Endothelial cell of umbilical vein (primary cell): ENCODE results near the gene ANXA4. TPM values are rescaled to one million over a fixed set of nuclear protein-coding genes. Genes with fewer than 3 reads are reported as not detected.

Experiments
- BruUV-seq: library from RNA; stranded (reverse); fragments of 400-500 nt; replicated peaks from 2 replicates; lab custom pipeline; 2021; lab: Mats Ljungman, UMichigan
- CTCF ChIA-PET: fragments of 300-600, 350-600 bp; sonication (Branson Sonifier 250); formaldehyde crosslinking; loops from one replicate; lab custom pipeline; 2021; ENCODE audit warnings: antibody characterized with exemption, inconsistent platforms; lab: Charles Lee
- POLR2A ChIA-PET: fragments of 300-600, 350-600 bp; sonication (Branson Sonifier 250); formaldehyde crosslinking; loops from one replicate; lab custom pipeline; 2021; ENCODE audit warnings: antibody characterized with exemption, inconsistent platforms; lab: Charles Lee
- DNase-seq: peaks from one replicate; pipeline ENCODE4 v3.0.0-alpha.2; 2011; ENCODE audit warnings: low read depth, low spot score
- FAIRE-seq: peaks from 2 replicates; lab custom pipeline; 2011; peaks lifted over from hg19 to GRCh38; lab: Jason Lieb, UNC
- H2AFZ ChIP-seq: 2 replicates; pipeline ENCODE4 v1.6.0; 2012; ENCODE audit warnings: low read depth, low read length, control low read depth, inconsistent platforms
- H3K27ac ChIP-seq: 2 replicates; pipeline ENCODE4 v1.5.1; 2011; ENCODE audit warnings: low read depth, mild to moderate bottlenecking, control low read depth, low read length, moderate library complexity; ENCODE audit not compliant: insufficient read depth
- H3K27me3 ChIP-seq, 2 experiments: 2 replicates each; pipeline versions ENCODE4 v1.6.0 to v1.6.1; 2011; ENCODE audit warnings: low read length in 2 of 2, mixed read lengths in 1 of 2; ENCODE audit not compliant: control insufficient read depth in 2 of 2, insufficient read depth in 2 of 2
- H3K36me3 ChIP-seq, 2 experiments: 2 replicates in 1 of 2; 3 replicates in 1 of 2; pipeline ENCODE4 v1.5.1; 2011; ENCODE audit warnings: low read length in 2 of 2, mild to moderate bottlenecking in 1 of 2, moderate library complexity in 1 of 2; ENCODE audit not compliant: control insufficient read depth in 2 of 2, insufficient read depth in 2 of 2; ENCODE audit errors: extremely low read depth in 1 of 2
- H3K4me1 ChIP-seq: 3 replicates; pipeline ENCODE4 v1.5.1; 2011; ENCODE audit warnings: mild to moderate bottlenecking, low read length; ENCODE audit not compliant: control insufficient read depth, insufficient read depth; ENCODE audit errors: extremely low read depth
- H3K4me2 ChIP-seq: 2 replicates; pipeline ENCODE4 v1.6.1; 2011; ENCODE audit warnings: low read length, control low read depth, mixed read lengths; ENCODE audit not compliant: insufficient read depth
- H3K4me3 ChIP-seq, 3 experiments: fragments of 200-600 bp in 1 of 3; sonication (generic), shearing (Covaris generic) in 1 of 3; replicated peaks in 1 of 3; 2 replicates each; pipeline ENCODE4 v1.5.1; 2011 to 2016; ENCODE audit warnings: control low read depth in 3 of 3, low read length in 3 of 3, mild to moderate bottlenecking in 2 of 3, inconsistent platforms in 1 of 3, low read depth in 1 of 3, moderate library complexity in 1 of 3; ENCODE audit not compliant: insufficient read depth in 1 of 3
- H3K79me2 ChIP-seq: 2 replicates; pipeline ENCODE4 v1.6.0; 2012; ENCODE audit warnings: low read length, inconsistent platforms; ENCODE audit not compliant: control insufficient read depth, insufficient read depth
- H3K9ac ChIP-seq: replicated peaks from 2 replicates; pipeline ENCODE3; 2011; ENCODE audit warnings: low read length, control low read depth; ENCODE audit not compliant: insufficient read depth; ENCODE audit errors: extremely low read depth
- H3K9me1 ChIP-seq: replicated peaks from 3 replicates; pipeline ENCODE4 v1.6.0; 2011; ENCODE audit warnings: mild to moderate bottlenecking, low read length; ENCODE audit not compliant: control insufficient read depth, insufficient read depth; ENCODE audit errors: extremely low read depth
- H3K9me3 ChIP-seq: replicated peaks from 2 replicates; pipeline ENCODE4 v1.5.1; 2012; ENCODE audit warnings: low read length, inconsistent platforms; ENCODE audit not compliant: control insufficient read depth, insufficient read depth
- H4K20me1 ChIP-seq: replicated peaks from 2 replicates; pipeline ENCODE3; 2011; ENCODE audit warnings: mild to moderate bottlenecking, low read length; ENCODE audit not compliant: control insufficient read depth, insufficient read depth; ENCODE audit errors: extremely low read depth
- CTCF ChIP-seq, 2 donors: IDR thresholded peaks; 1 replicate in 1 of 2; 2 replicates in 1 of 2; pipeline ENCODE4 v1.5.1; 2011; ENCODE audit warnings: low read length in 2 of 2, mild to moderate bottlenecking in 2 of 2, moderate library complexity in 2 of 2, control low read depth in 1 of 2, inconsistent platforms in 1 of 2, low read depth in 1 of 2; ENCODE audit not compliant: insufficient read depth in 1 of 2; ENCODE audit errors: extremely low read depth in 1 of 2
- EZH2 ChIP-seq: IDR thresholded peaks from 2 replicates; pipeline ENCODE4 v1.6.1; 2012; ENCODE audit warnings: borderline replicate concordance, low read depth, mild to moderate bottlenecking, moderate library complexity, low read length, inconsistent platforms; ENCODE audit not compliant: severe bottlenecking
- FOS ChIP-seq: IDR thresholded peaks from 2 replicates; pipeline ENCODE4 v1.6.1; 2011; ENCODE audit warnings: mild to moderate bottlenecking, low read length, moderate library complexity, borderline replicate concordance; ENCODE audit not compliant: insufficient read depth
- GATA2 ChIP-seq: IDR thresholded peaks from 2 replicates; pipeline ENCODE4 v1.7.0; 2011; ENCODE audit warnings: low read depth, mild to moderate bottlenecking, moderate library complexity, mixed read lengths, low read length; ENCODE audit not compliant: insufficient read length, insufficient read depth
- JUN ChIP-seq: IDR thresholded peaks from 2 replicates; pipeline ENCODE4 v1.6.1; 2011; ENCODE audit warnings: borderline replicate concordance, low read depth; ENCODE audit not compliant: insufficient read length, insufficient read depth
- MAX ChIP-seq: IDR thresholded peaks from 2 replicates; pipeline ENCODE4 v1.6.1; 2011; ENCODE audit not compliant: insufficient read depth, insufficient read length
- MYC ChIP-seq: IDR thresholded peaks from one replicate; pipeline ENCODE4 v1.6.1; 2011; ENCODE audit warnings: mild to moderate bottlenecking, low read depth, low read length
- POLR2A ChIP-seq: IDR thresholded peaks from 2 replicates; pipeline ENCODE4 v1.6.1; 2012; ENCODE audit warnings: low read depth, mild to moderate bottlenecking, control low read depth, low read length
- POLR2AphosphoS5 ChIP-seq: IDR thresholded peaks from 2 replicates; pipeline ENCODE4 v1.6.1; 2012; ENCODE audit warnings: low read depth, mild to moderate bottlenecking, control low read depth, low read length, moderate library complexity; ENCODE audit not compliant: insufficient read depth
- dilution Hi-C: fragments of 300-500 bp; cut with MboI; formaldehyde crosslinking; loops from one replicate; pipeline ENCODE4 v1.15.0; 2019; ENCODE audit warnings: low sequenced_read_pairs; ENCODE audit not compliant: extremely low pct_ligation_motif_present
- intact Hi-C: fragments of 100-400 bp; cut with micrococcal nuclease; formaldehyde crosslinking; loops from one replicate; pipeline ENCODE4 v1.10.0; 2022
- polyA plus RNA-seq, 4 experiments: library from polyadenylated mRNA; depleted of rRNA in 3 of 4; stranded (reverse) in 3 of 4; unstranded in 1 of 4; fragments of >200 nt; gene quantifications; 2 replicates each; pipeline versions ENCODE4 v1.2.1 to v1.2.3, GENCODE V29; 2011 to 2012; ENCODE audit warnings: missing spikeins in 1 of 4
- total RNA-seq: library from RNA; stranded (reverse); gene quantifications from 2 replicates; pipeline ENCODE4 v1.2.3, GENCODE V29; 2021

ANXA4 gene
- total and polyA plus RNA-seq, 2 donors (not counting 3 experiments of a cell fraction or from before 2014, with no cell fraction given) = 29.4 to 79.6 TPM

DNA sequence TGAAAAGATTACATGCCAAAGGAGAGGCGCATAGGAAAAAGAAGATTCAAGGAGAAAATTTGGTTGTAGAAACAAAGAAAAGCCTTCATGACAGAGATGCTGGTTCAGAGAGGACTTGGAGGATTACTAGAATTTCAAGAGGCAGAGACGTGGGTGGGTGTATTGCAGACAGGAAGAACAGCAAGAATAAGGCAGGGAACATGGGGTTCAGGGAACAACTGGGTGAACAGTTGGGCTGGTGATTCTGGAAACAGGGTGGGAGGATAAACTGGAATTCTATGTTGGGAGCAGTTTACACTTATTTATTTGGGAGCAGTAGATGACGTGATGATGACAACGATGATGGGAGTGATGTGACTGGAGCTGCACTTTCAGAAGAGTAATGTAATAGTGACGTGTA, 69.1 kb downstream of the ANXA4 start:
- Histone ChIP-seq H3K27me3 (no peaks in the 10 kb centered on the region), H2AFZ (no peak overlapping the region), H4K20me1 (no peaks in the 10 kb centered on the region), H3K9me1 (no peaks in the 10 kb centered on the region), H3K4me2 (no peak overlapping the region), H3K4me1 (peaks cover 8% of the 10 kb centered on the region), H3K79me2 (no peaks in the 10 kb centered on the region), H3K9ac (no peak overlapping the region), H3K4me3 (no peak overlapping the region), H3K9me3 (no peaks in the 10 kb centered on the region), H3K27ac (no peak overlapping the region), H3K36me3 (peaks cover 0 to 8% of the 10 kb centered on the region in 2 experiments)
- POLR2A ChIA-PET = no interaction called here
- BruUV-seq = no TSS peak
- DNase-seq (no peak), FAIRE-seq (no peak)
- intact Hi-C loops = no loop called here
- no peak for TF ChIP-seq EZH2
- TF ChIP-seq GATA2 = no peak
- no peak for TF ChIP-seq JUN
- TF ChIP-seq MYC = no peak
- TF ChIP-seq MAX = no peak
- TF ChIP-seq POLR2A = no peak
- TF ChIP-seq CTCF (IDR thresholded peaks at IDR 0.05; ENCODE audit: extremely low read depth in 1 of 2, insufficient read depth in 1 of 2, low read depth in 1 of 2, low read length in 2 of 2) = no peak
- TF ChIP-seq POLR2AphosphoS5 = no peak
- TF ChIP-seq FOS = no peak
- dilution Hi-C loops = no loop called here
- CTCF ChIA-PET = interaction anchor here (1.2 to 15.5 kb wide), 2 partner anchors 21 to 86 kb away, joined by 3 to 784 read pairs; no protein-coding TSS in a partner anchor
